GM12878 (cell line): Measurements from ENCODE around the gene PTGIS. TPM values are rescaled to one million over a fixed set of nuclear protein-coding genes. Genes with fewer than 3 reads are reported as not detected.

Experiments used
- ATAC-seq: fragments of 200-7000 bp; cut with Tn5 transposase; 3 replicates; pipeline ENCODE4 v1.9.1; 2020; ENCODE audit warnings: mild to moderate bottlenecking, moderate library complexity
- BruUV-seq: library from RNA; stranded (reverse); fragments of 400-500 nt; replicated peaks from 2 replicates; lab custom pipeline; 2021; lab: Mats Ljungman, UMichigan
- CTCF ChIA-PET: fragments of 300-600 bp; sonication (Branson Sonifier 250); formaldehyde crosslinking; extraction: SDS; loops from one replicate; lab custom pipeline; 2021; ENCODE audit warnings: inconsistent platforms; lab: Yijun Ruan, JAX
- POLR2A ChIA-PET: fragments of 350-600 bp; formaldehyde crosslinking; extraction: SDS; loops from one replicate; lab custom pipeline; 2021; ENCODE audit warnings: inconsistent platforms; lab: Charles Lee
- RAD21 ChIA-PET: fragments of 300-600 bp; sonication (Branson Sonifier 250); formaldehyde crosslinking; loops from one replicate; lab custom pipeline; 2023; ENCODE audit warnings: antibody characterized with exemption; ENCODE audit not compliant: unreplicated experiment; lab: Charles Lee
- SMC1A ChIA-PET: fragments of 300-600 bp; sonication (Branson Sonifier 250); formaldehyde crosslinking; loops from one replicate; lab custom pipeline; 2023; ENCODE audit not compliant: unreplicated experiment, uncharacterized antibody; lab: Charles Lee
- DNase-seq: peaks from one replicate; pipeline ENCODE4 v3.0.0-alpha.2; 2011; ENCODE audit warnings: low read depth, low spot score
- FAIRE-seq: peaks from 3 replicates; lab custom pipeline; 2011; peaks lifted over from hg19 to GRCh38; lab: Jason Lieb, UNC
- H2AFZ ChIP-seq: 2 replicates; pipeline ENCODE4 v1.6.0; 2011; ENCODE audit warnings: low read depth, low read length, control low read depth; ENCODE audit not compliant: control insufficient read depth
- H3K27ac ChIP-seq: 2 replicates; pipeline ENCODE4 v1.5.1; 2011; ENCODE audit warnings: control low read depth; ENCODE audit not compliant: control insufficient read depth, insufficient read depth
- H3K27me3 ChIP-seq, 2 experiments: replicated peaks in 1 of 2; 2 replicates each; pipeline versions ENCODE4 v1.6.0 to v1.6.1; 2011; ENCODE audit warnings: low read length in 1 of 2; ENCODE audit not compliant: control insufficient read depth in 2 of 2, insufficient read depth in 2 of 2
- H3K36me3 ChIP-seq, 2 experiments: 2 replicates each; pipeline ENCODE4 v1.5.1; 2011; ENCODE audit warnings: low read length in 1 of 2; ENCODE audit not compliant: control insufficient read depth in 2 of 2, insufficient read depth in 2 of 2
- H3K4me1 ChIP-seq: 2 replicates; pipeline ENCODE4 v1.6.1; 2011; ENCODE audit warnings: mild to moderate bottlenecking, low read length, moderate library complexity, mixed read lengths; ENCODE audit not compliant: control insufficient read depth, insufficient read depth
- H3K4me2 ChIP-seq: 2 replicates; pipeline ENCODE4 v1.6.0; 2011; ENCODE audit warnings: control low read depth; ENCODE audit not compliant: control insufficient read depth, insufficient read depth
- H3K4me3 ChIP-seq: fragments of 200-600 bp; sonication (generic); 2 replicates; pipeline ENCODE4 v1.5.1; 2016
- H3K79me2 ChIP-seq: 2 replicates; pipeline ENCODE4 v1.6.0; 2011; ENCODE audit warnings: low read length; ENCODE audit not compliant: control insufficient read depth, insufficient read depth
- H3K9ac ChIP-seq: 2 replicates; pipeline ENCODE4 v1.8.0; 2011; ENCODE audit warnings: low read length, control low read depth, mixed read lengths; ENCODE audit not compliant: control insufficient read depth, insufficient read depth
- H3K9me3 ChIP-seq: replicated peaks from 3 replicates; pipeline ENCODE4 v1.5.1; 2011; ENCODE audit warnings: mild to moderate bottlenecking, low read length; ENCODE audit not compliant: control insufficient read depth, insufficient read depth
- H4K20me1 ChIP-seq: 2 replicates; pipeline ENCODE4 v1.6.0; 2011; ENCODE audit not compliant: control insufficient read depth, insufficient read depth
- ASH2L ChIP-seq: fragments of 300-600, 200-600 bp; sonication (generic); IDR thresholded peaks from 2 replicates; pipeline ENCODE4 v1.6.1; 2017; ENCODE audit warnings: low read depth, mild to moderate bottlenecking, borderline replicate concordance
- CEBPZ ChIP-seq: fragments of 150-350 bp; IDR thresholded peaks from 2 replicates; pipeline ENCODE4 v1.6.1; 2016; ENCODE audit warnings: low read depth, low read length
- DPF2 ChIP-seq: fragments of 450-650 bp; IDR thresholded peaks from 2 replicates; pipeline ENCODE4 v1.6.1; 2017; ENCODE audit warnings: mild to moderate bottlenecking
- E4F1 ChIP-seq: fragments of 450-650 bp; IDR thresholded peaks from 2 replicates; pipeline ENCODE4 v1.6.1; 2018; ENCODE audit warnings: borderline replicate concordance, mild to moderate bottlenecking; ENCODE audit not compliant: partially characterized antibody
- NR2C1 ChIP-seq: fragments of 450-650 bp; IDR thresholded peaks from 2 replicates; pipeline ENCODE4 v1.6.1; 2017; ENCODE audit warnings: antibody characterized with exemption, mild to moderate bottlenecking, moderate library complexity
- PKNOX1 ChIP-seq: fragments of 450-650 bp; IDR thresholded peaks from 2 replicates; pipeline ENCODE4 v1.6.1; 2016; ENCODE audit warnings: mild to moderate bottlenecking
- RAD21 ChIP-seq: IDR thresholded peaks from 2 replicates; pipeline ENCODE4 v1.6.1; 2011; ENCODE audit warnings: mild to moderate bottlenecking, low read depth, low read length, moderate library complexity; ENCODE audit not compliant: insufficient read depth
- RAD51 ChIP-seq: fragments of 450-650 bp; IDR thresholded peaks from 2 replicates; pipeline ENCODE4 v1.6.1; 2016; ENCODE audit warnings: moderate library complexity, mild to moderate bottlenecking, inconsistent platforms
- SIN3A ChIP-seq: IDR thresholded peaks from 2 replicates; pipeline ENCODE4 v1.6.1; 2012; ENCODE audit warnings: low read depth, low read length, improper control_type of control experiment
- TBL1XR1 ChIP-seq: IDR thresholded peaks from 2 replicates; pipeline ENCODE4 v1.6.1; 2012; ENCODE audit warnings: low read depth, low read length, improper control_type of control experiment
- TCF7 ChIP-seq: IDR thresholded peaks from 2 replicates; pipeline ENCODE4 v1.6.1; 2014; ENCODE audit warnings: antibody characterized with exemption, borderline replicate concordance
- WRNIP1 ChIP-seq: IDR thresholded peaks from 2 replicates; pipeline ENCODE4 v1.6.1; 2011; ENCODE audit warnings: low read depth, low read length, improper control_type of control experiment, borderline replicate concordance
- WGBS: methylation state at CpG from one replicate; pipeline ENCODE4 v1.1.6; 2016; ENCODE audit warnings: low lambda C conversion rate; ENCODE audit not compliant: insufficient replicate concordance, insufficient coverage; ENCODE audit errors: missing lambda C conversion rate; 5-methylcytosine and 5-hydroxymethylcytosine counted together
- in situ Hi-C: fragments of 300-500 bp; cut with MboI; formaldehyde crosslinking; loops from 9 replicates; pipeline ENCODE4 v1.14.3; 2018; ENCODE audit warnings: mixed read lengths
- intact Hi-C: fragments of 100-400 bp; cut with micrococcal nuclease; formaldehyde crosslinking; loops from one replicate; pipeline ENCODE4 v1.14.2; 2022; ENCODE audit not compliant: unreplicated experiment
- polyA plus RNA-seq, 11 experiments: library from polyadenylated mRNA; depleted of rRNA in 4 of 11; unstranded in 6 of 11; stranded (reverse) in 5 of 11; fragments of >200 nt; fragmentation: Nextera tagmentation in 4 of 11; fragmentation: Illumina TruSeq in 1 of 11; extraction: Ambion mirVana in 4 of 11; extraction: Trizol in 1 of 11; gene quantifications; 1 replicate in 1 of 11; 2 replicates in 10 of 11; pipeline versions ENCODE4 v1.2.1 to v1.2.3, GENCODE V29; 2011 to 2016; ENCODE audit warnings: inconsistent platforms in 2 of 11, missing spikeins in 2 of 11, low read depth in 1 of 11
- total RNA-seq, 4 experiments: library from RNA; depleted of rRNA in 3 of 4; stranded (reverse); fragments of >200 nt in 3 of 4; fragmentation: Illumina TruSeq in 1 of 4; extraction: Trizol in 1 of 4; gene quantifications; 2 replicates each; pipeline versions ENCODE4 v1.2.1 to v1.2.3, GENCODE V29; 2013 to 2021

Gene PTGIS
- total and polyA plus RNA-seq, 10 of the 15 experiments (the other 5 are each of a cell fraction or from before 2014, with no cell fraction given): 0.10 TPM; not detected in 9

GRCh38 chr20:49507741-49508434 lies 60.0 kb downstream of the PTGIS start:
- 61% methylated on average over 20 of the region's 21 CpGs for WGBS
- in situ Hi-C loops: loop anchor here (25.0 kb wide), 1 partner anchor 171 kb away; no protein-coding TSS in a partner anchor
- no peak for FAIRE-seq

More at GRCh38 chr20:49507741-49508434, 60.0 kb downstream of the PTGIS start:
- ChIA-PET RAD21 (no interaction called here), SMC1A (interaction anchor here (1.1 to 1.4 kb wide), 4 partner anchors 14 to 90 kb away, joined by 3 read pairs; no protein-coding TSS in a partner anchor), CTCF (interaction anchor here (0.6 to 3.8 kb wide), 10 partner anchors 14 to 338 kb away, joined by 3 to 22 read pairs (median 4); no protein-coding TSS in a partner anchor), POLR2A (no interaction called here)
- TF ChIP-seq NR2C1 (no peak), TCF7 (no peak), TBL1XR1 (no peak), CEBPZ (no peak), DPF2 (no peak), RAD51 (no peak), PKNOX1 (no peak), WRNIP1 (no peak), RAD21 (no peak), ASH2L (no peak), E4F1 (no peak), SIN3A (no peak)
- DNase-seq (no peak), ATAC-seq (peak; percentile 28)
- H3K9ac ChIP-seq: no peak overlapping the region
- H2AFZ ChIP-seq: no peak overlapping the region
- no peak overlapping the region for H3K27ac ChIP-seq
- H3K27me3 ChIP-seq: peaks cover 4% of the 10 kb centered on the region in 2 experiments; a peak in 2 of 4 replicates
- BruUV-seq: no TSS peak
- intact Hi-C loops: loop anchor here (1.0 kb wide), 1 partner anchor 174 kb away; no protein-coding TSS in a partner anchor
- no peaks in the 10 kb centered on the region for H3K4me1 ChIP-seq
- H3K4me3 ChIP-seq: no peak overlapping the region
- H3K36me3 ChIP-seq: no peaks in the 10 kb centered on the region
- no peak overlapping the region for H3K4me2 ChIP-seq
- no peaks in the 10 kb centered on the region for H4K20me1 ChIP-seq
- H3K79me2 ChIP-seq: no peaks in the 10 kb centered on the region
- H3K9me3 ChIP-seq: no peaks in the 10 kb centered on the region
